LHCN-M2 (cell line): ENCODE data around the gene PSD4. TPM values are rescaled to one million over a fixed set of nuclear protein-coding genes. Genes with fewer than 3 reads are reported as not detected.

Experiments
- DNase-seq: peaks from one replicate; pipeline ENCODE4 v3.0.0-alpha.2; 2012; ENCODE audit warnings: low read depth
- polyA plus RNA-seq: library from polyadenylated mRNA; unstranded; fragments of >200 nt; gene quantifications from one replicate; pipeline ENCODE4 v1.2.1, GENCODE V29; 2012; ENCODE audit warnings: missing spikeins
- total RNA-seq: library from RNA; depleted of rRNA; stranded (reverse); fragments of >200 nt; gene quantifications from 2 replicates; pipeline ENCODE4 v1.2.3, GENCODE V29; 2014; rRNA removed

PSD4 gene
- 1.0 and 1.5 TPM in 2 replicates for total RNA-seq
- polyA plus RNA-seq = 0.58 TPM

- no peak for DNase-seq
These were observed at the start of gene PSD4 for GRCh38 chr2:113173542-113174375. Gene PSD4, plus strand, starts transcription at chr2:113173971. Its CDS starts 8,486 bp downstream, at chr2:113182457.

- peak; percentile 10 for DNase-seq
These were observed 49.4 kb upstream of the PSD4 start for GRCh38 chr2:113124181-113124961.

GRCh38 chr2:113124984-113125855, 48.6 kb upstream of the PSD4 start:
- no peak for DNase-seq

GRCh38 chr2:113126845-113127645, 46.7 kb upstream of the PSD4 start, which contains the start of gene IL1RN:
Gene IL1RN, plus strand, starts transcription at chr2:113127598. Its CDS starts 27 bp downstream, at chr2:113127625.
- no peak for DNase-seq

- DNase-seq = no peak
These were observed 45.9 kb upstream of the PSD4 start for GRCh38 chr2:113127646-113128570.

- no peak for DNase-seq
These were observed 44.2 kb upstream of the PSD4 start for GRCh38 chr2:113129519-113130078.

GRCh38 chr2:113131352-113132185, 42.2 kb upstream of the PSD4 start:
- no peak for DNase-seq

- no peak for DNase-seq
These were observed 41.3 kb upstream of the PSD4 start for GRCh38 chr2:113132414-113133021.

GRCh38 chr2:113133704-113134598, 39.8 kb upstream of the PSD4 start:
- no peak for DNase-seq

- DNase-seq = no peak
These were observed 39.1 kb upstream of the PSD4 start for GRCh38 chr2:113134717-113135116.

GRCh38 chr2:113135317-113135716, 38.5 kb upstream of the PSD4 start:
- DNase-seq = no peak

GRCh38 chr2:113136828-113137775, 36.7 kb upstream of the PSD4 start:
- DNase-seq = peak; percentile 17

GRCh38 chr2:113137827-113138226, 35.9 kb upstream of the PSD4 start:
- DNase-seq = no peak

GRCh38 chr2:113138428-113139322, 35.1 kb upstream of the PSD4 start:
- peak; percentile 61 for DNase-seq

- no peak for DNase-seq
These were observed 32.3 kb upstream of the PSD4 start for GRCh38 chr2:113141451-113141850.
